Melanocyte of skin (primary cell): Measurements from ENCODE around the gene NUP160. TPM values are rescaled to one million over a fixed set of nuclear protein-coding genes. Genes with fewer than 3 reads are reported as not detected.

Source experiments
- small RNA-seq, 2 donors: library from RNA; depleted of rRNA; stranded (forward); fragments of <200 nt; gene quantifications; one replicate each; pipeline ENCODE3, GENCODE V24; 2012
- total RNA-seq, 2 donors: library from RNA; depleted of rRNA; stranded (reverse); fragments of >200 nt; gene quantifications; 2 replicates each; pipeline ENCODE4 v1.2.3, GENCODE V29; 2012

The NUP160 gene
- total RNA-seq, result 10 to 100 TPM; 18.9 to 42.0 TPM

DNA sequence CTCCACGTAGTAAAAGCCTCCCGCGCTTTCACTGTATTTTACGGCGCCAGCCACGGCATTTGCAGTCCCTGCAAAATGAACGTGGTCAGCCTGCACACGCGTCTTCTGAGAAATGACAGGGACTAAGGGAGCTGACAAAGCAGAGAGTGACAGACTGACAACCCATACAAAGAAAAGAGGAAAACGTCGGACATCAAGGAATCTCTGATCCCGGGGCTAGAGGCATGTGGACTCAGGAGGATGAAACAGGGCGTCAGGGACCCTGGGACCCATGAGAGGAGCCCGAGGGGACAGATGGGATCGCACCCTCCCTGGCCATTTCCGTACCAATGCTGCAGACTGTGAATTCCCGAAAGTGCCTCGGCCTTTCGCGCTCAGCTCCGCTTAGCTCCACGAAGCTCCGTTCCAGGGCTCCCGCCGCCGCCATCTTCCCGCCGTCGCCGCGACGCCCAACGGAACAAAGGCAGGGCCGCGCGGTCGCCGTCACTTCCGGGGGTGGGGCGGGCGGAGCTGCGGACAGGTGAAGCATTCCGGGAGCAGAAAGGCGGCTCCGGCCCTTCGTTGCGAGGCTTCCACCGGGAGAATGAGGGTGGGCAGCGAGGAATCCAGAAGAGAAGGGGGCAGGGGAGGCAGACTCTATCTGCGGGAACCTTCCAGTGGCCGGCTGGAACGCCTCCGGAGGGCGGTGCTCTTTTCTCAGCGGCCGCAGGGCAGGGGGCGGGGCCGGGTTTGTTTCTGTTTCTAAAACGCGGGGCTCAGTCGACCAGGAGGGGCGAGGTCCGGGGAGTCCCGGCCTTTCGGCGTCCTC lies at the start of gene NUP160:
Gene NUP160, minus strand, starts transcription at position 459 of the 808 bp plus-strand sequence. Its CDS starts 32 bp downstream, at position 427.

Small RNAs within 50 kb of the gene (small RNA-seq; reads per million reads assigned to genes)
- gene AC021443.1, result 0 reads per million in 2 donors
- 0 reads per million in 2 donors for gene RF00019
- gene RNA5SP340, result 0 reads per million in 2 donors

Other genes with a start within 250 kb of the NUP160 start
- 10 to 100 TPM; 85.7 to 94.6 TPM for gene MTCH2, start 205.8 kb downstream of the NUP160 start, total RNA-seq
- gene AGBL2, start 133.0 kb downstream of the NUP160 start, total RNA-seq, result 10 to 100 TPM in 1 of 2 donors, 1 to 10 TPM in 1; 2.0 to 11.0 TPM
- gene FNBP4, start 81.0 kb downstream of the NUP160 start, total RNA-seq, result 10 to 100 TPM; 81.6 to 83.6 TPM
- 10 to 100 TPM; 58.8 to 60.6 TPM for gene PTPRJ, start 132.2 kb upstream of the NUP160 start, total RNA-seq